Measurements from ENCODE around the gene VENTX. TPM values are rescaled to one million over a fixed set of nuclear protein-coding genes. Genes with fewer than 3 reads are reported as not detected.
A peak's percentile ranks its signal among the peaks of the same experiment; 100 is the strongest.

Gene VENTX
- total and polyA plus RNA-seq, 10 of the 15 experiments (the other 5 are each of a cell fraction or from before 2014, with no cell fraction given), result 0.05 TPM; not detected in 9

DNA sequence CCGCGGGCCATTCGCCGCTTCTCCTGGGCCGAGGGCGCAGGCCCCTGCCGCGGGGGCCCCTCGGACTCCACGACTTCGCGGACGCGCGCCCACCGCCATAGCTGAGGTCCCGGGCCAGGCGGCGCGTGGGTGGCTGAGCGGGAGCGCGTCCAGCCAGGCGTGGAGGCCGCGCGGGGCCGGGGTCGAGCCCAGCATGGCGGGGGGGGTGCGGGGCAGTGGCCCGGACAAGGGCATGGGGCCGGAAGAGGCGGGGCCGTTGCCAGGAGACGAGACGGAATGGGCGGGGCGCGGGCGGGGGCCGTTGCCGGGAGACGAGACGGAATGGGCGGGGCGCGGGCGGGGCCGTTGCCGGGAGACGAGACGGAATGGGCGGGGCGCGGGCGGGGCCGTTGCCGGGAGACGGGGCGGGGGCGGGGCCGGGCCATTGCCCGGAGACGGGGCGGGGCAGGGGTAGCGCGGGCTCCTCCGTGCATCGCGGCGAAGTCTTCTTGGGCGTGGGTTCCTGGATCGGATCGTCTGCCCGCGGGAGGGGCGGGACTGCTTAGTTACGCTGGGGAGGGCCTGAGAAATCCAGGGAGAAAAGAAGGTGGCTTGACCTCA lies 24.2 kb downstream of the VENTX start:
- peak overlapping the region; percentile 83 for H3K4me3 ChIP-seq
- BruUV-seq (replicated peaks), result no TSS peak
- peak overlapping the region; percentile 55 for H3K27ac ChIP-seq (ENCODE audit: control insufficient read depth, insufficient read depth)
- peaks cover 30% of the 10 kb centered on the region for H3K4me1 ChIP-seq (ENCODE audit: control insufficient read depth, insufficient read depth, low read length)
- ATAC-seq, result peak; percentile 80
- no peaks in the 10 kb centered on the region for H4K20me1 ChIP-seq (ENCODE audit: control insufficient read depth, insufficient read depth)
- H2AFZ ChIP-seq (ENCODE audit: control insufficient read depth, low read depth, low read length), result peak overlapping the region; percentile 55
- H3K27me3 ChIP-seq (replicated peaks in 1 of 2; ENCODE audit: control insufficient read depth in 2 of 2, insufficient read depth in 2 of 2, low read length in 1 of 2), result no peaks in the 10 kb centered on the region
- no peaks in the 10 kb centered on the region for H3K9me3 ChIP-seq (replicated peaks; ENCODE audit: control insufficient read depth, insufficient read depth, low read length)
- TF ChIP-seq PAX5 (IDR thresholded peaks at IDR 0.05; ENCODE audit: borderline replicate concordance, low read depth, low read length) (peak; percentile 46; the same call in 1 of the 2 replicates), WRNIP1 (IDR thresholded peaks at IDR 0.05; ENCODE audit: borderline replicate concordance, low read depth, low read length) (no peak), SRF (IDR thresholded peaks at IDR 0.05; ENCODE audit: low read depth in 2 of 2, low read length in 2 of 2) (peak in 1 of 2 experiments; percentile 47; a peak in 2 of 4 replicates), ASH2L (IDR thresholded peaks at IDR 0.05; ENCODE audit: borderline replicate concordance, low read depth) (no peak), YY1 (IDR thresholded peaks at IDR 0.05; ENCODE audit: low read depth, low read length) (peak; percentile 76), NR2F1 (conservative IDR thresholded peaks at IDR 0.05) (peak; percentile 79), YBX1 (IDR thresholded peaks at IDR 0.05) (no peak), POLR2A (IDR thresholded peaks at IDR 0.05; ENCODE audit: low read depth, low read length) (peak; percentile 50; the same call in 1 of the 2 replicates), BACH1 (IDR thresholded peaks at IDR 0.05; ENCODE audit: borderline replicate concordance) (peak; percentile 40; the same call in 1 of the 2 replicates), ZNF384 (IDR thresholded peaks at IDR 0.05; ENCODE audit: borderline replicate concordance, low read depth, low read length) (no peak), SP1 (IDR thresholded peaks at IDR 0.05; ENCODE audit: low read depth, low read length) (peak; percentile 3), POLR2AphosphoS2 (IDR thresholded peaks at IDR 0.05; ENCODE audit: low read depth, low read length) (peak; percentile 37; the same call in 1 of the 2 replicates), GATAD2B (conservative IDR thresholded peaks at IDR 0.05; ENCODE audit: low read depth) (0 out of 2 replicates have a peak, but pooled peaks have one; percentile 68), IKZF1 (conservative IDR thresholded peaks at IDR 0.05) (no peak), HCFC1 (IDR thresholded peaks at IDR 0.05; ENCODE audit: low read length) (no peak), RB1 (IDR thresholded peaks at IDR 0.05; ENCODE audit: borderline replicate concordance) (0 out of 2 replicates have a peak, but pooled peaks have one; percentile 1)
- TF ChIP-seq, protein P1, sequence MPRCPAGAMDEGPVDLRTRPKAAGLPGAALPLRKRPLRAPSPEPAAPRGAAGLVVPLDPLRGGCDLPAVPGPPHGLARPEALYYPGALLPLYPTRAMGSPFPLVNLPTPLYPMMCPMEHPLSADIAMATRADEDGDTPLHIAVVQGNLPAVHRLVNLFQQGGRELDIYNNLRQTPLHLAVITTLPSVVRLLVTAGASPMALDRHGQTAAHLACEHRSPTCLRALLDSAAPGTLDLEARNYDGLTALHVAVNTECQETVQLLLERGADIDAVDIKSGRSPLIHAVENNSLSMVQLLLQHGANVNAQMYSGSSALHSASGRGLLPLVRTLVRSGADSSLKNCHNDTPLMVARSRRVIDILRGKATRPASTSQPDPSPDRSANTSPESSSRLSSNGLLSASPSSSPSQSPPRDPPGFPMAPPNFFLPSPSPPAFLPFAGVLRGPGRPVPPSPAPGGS (IDR thresholded peaks at IDR 0.05; ENCODE audit: borderline replicate concordance, insufficient read depth, low read depth, low read length, poor library complexity, severe bottlenecking), result peak; percentile 5
- RAD21 ChIA-PET (ENCODE audit: unreplicated experiment), result interaction anchor here (0.6 to 1.8 kb wide), 2 partner anchors 13 to 43 kb away, joined by 3 to 9 read pairs; no protein-coding TSS in a partner anchor
- H3K79me2 ChIP-seq (ENCODE audit: control insufficient read depth, insufficient read depth, low read length), result no peaks in the 10 kb centered on the region
- POLR2A ChIA-PET, result interaction anchor here (0.6 to 1.4 kb wide), 3 partner anchors 15 to 129 kb away, joined by 3 to 4 read pairs (median 4); partner anchors contain the start of gene ADAM8
- no peak for FAIRE-seq
- no peak overlapping the region for H3K4me2 ChIP-seq (ENCODE audit: control insufficient read depth, insufficient read depth)
- in situ Hi-C loops (cut with MboI), result no loop called here
- DNase-seq (ENCODE audit: low read depth, low spot score), result no peak
- CTCF ChIA-PET, result interaction anchor here (1.0 to 1.2 kb wide), 3 partner anchors 14 to 17 kb away, joined by 3 to 5 read pairs (median 3); no protein-coding TSS in a partner anchor
- peak overlapping the region; percentile 34; the same call in 1 of the 2 replicates for H3K9ac ChIP-seq (ENCODE audit: control insufficient read depth, insufficient read depth, low read length)
- intact Hi-C loops (cut with micrococcal nuclease; ENCODE audit: unreplicated experiment), result no loop called here
- WGBS (ENCODE audit: insufficient coverage, insufficient replicate concordance, low lambda C conversion rate, missing lambda C conversion rate), result under 1% methylated on average over 35 of the region's 79 CpGs
- SMC1A ChIA-PET (ENCODE audit: uncharacterized antibody, unreplicated experiment), result interaction anchor here (0.6 to 1.4 kb wide), 3 partner anchors 13 to 46 kb away, joined by 3 to 7 read pairs (median 5); no protein-coding TSS in a partner anchor
- H3K36me3 ChIP-seq (ENCODE audit: control insufficient read depth in 2 of 2, insufficient read depth in 2 of 2, low read length in 1 of 2), result peaks cover 1 to 4% of the 10 kb centered on the region in 2 experiments; a peak in 2 of 4 replicates
